Transverse colon (tissue), 4 donors: Measurements from ENCODE around the gene NCCRP1. TPM values are rescaled to one million over a fixed set of nuclear protein-coding genes. Genes with fewer than 3 reads are reported as not detected.

ENCODE experiments used
- DNase-seq: peaks from one replicate; pipeline ENCODE4 v3.0.0-alpha.2; 2019
- H3K27ac ChIP-seq, 4 donors: fragments of 200-600 bp; sonication (generic); 2 replicates each; pipeline ENCODE4 v1.5.1; 2016 to 2018; ENCODE audit warnings: inconsistent platforms in 4 of 4
- H3K27me3 ChIP-seq: fragments of 200-600 bp; sonication (generic); 2 replicates; pipeline ENCODE4 v1.5.1; 2017; ENCODE audit warnings: inconsistent platforms
- H3K36me3 ChIP-seq, 4 donors: fragments of 200-600 bp; sonication (generic); 2 replicates each; pipeline ENCODE4 v1.5.1; 2017 to 2019; ENCODE audit warnings: inconsistent platforms in 4 of 4
- H3K4me1 ChIP-seq, 4 donors: fragments of 200-600 bp; sonication (generic); 2 replicates each; pipeline ENCODE4 v1.5.1; 2017 to 2020; ENCODE audit warnings: inconsistent platforms in 4 of 4
- H3K4me3 ChIP-seq, 4 donors: fragments of 200-600 bp; sonication (generic); 1 replicate in 1 of 4; 2 replicates in 3 of 4; pipeline versions ENCODE4 v1.5.1 to v1.6.1; 2017 to 2019; ENCODE audit warnings: inconsistent platforms in 4 of 4
- H3K9me3 ChIP-seq, 2 donors: fragments of 200-600 bp; sonication (generic); 2 replicates each; pipeline ENCODE4 v1.5.1; 2017 to 2019; ENCODE audit warnings: inconsistent platforms in 2 of 2
- CTCF ChIP-seq, 5 experiments: fragments of 200-600 bp in 3 of 5; fragments of 450-650 bp in 2 of 5; sonication (generic) in 3 of 5; IDR thresholded peaks; 1 replicate in 2 of 5; 2 replicates in 3 of 5; pipeline ENCODE4 v1.5.1; 2016 to 2017; ENCODE audit warnings: antibody characterized with exemption in 5 of 5, inconsistent platforms in 3 of 5, mild to moderate bottlenecking in 2 of 5, moderate library complexity in 1 of 5
- EP300 ChIP-seq: sonication (generic); formaldehyde crosslinking; IDR thresholded peaks from one replicate; pipeline ENCODE4 v1.6.1; 2017; ENCODE audit warnings: antibody characterized with exemption, low read depth
- POLR2A ChIP-seq: fragments of 450-650 bp; IDR thresholded peaks from one replicate; pipeline ENCODE4 v1.6.1; 2016; ENCODE audit warnings: antibody characterized with exemption, mild to moderate bottlenecking, moderate library complexity
- POLR2AphosphoS5 ChIP-seq, 3 donors: sonication (generic); formaldehyde crosslinking; IDR thresholded peaks; one replicate each; pipeline ENCODE4 v1.6.1; 2016; ENCODE audit warnings: antibody characterized with exemption in 3 of 3
- WGBS, 2 donors: methylation state at CpG; one replicate each; pipeline ENCODE4 v1.1.5; 2018; ENCODE audit warnings: low coverage in 1 of 2; 5-methylcytosine and 5-hydroxymethylcytosine counted together
- in situ Hi-C, 4 donors: fragments of 200-750 bp; cut with MboI; loops; one replicate each; pipeline versions ENCODE4 v1.15.0 to v1.15.1; 2017; ENCODE audit warnings: low sequenced_read_pairs in 3 of 4, low pct_ligation_motif_present in 1 of 4, low pct_unique_long_range_greater_than_20kb in 1 of 4
- intact Hi-C: fragments of 100-400 bp; cut with DNase I; formaldehyde crosslinking; loops from one replicate; pipeline ENCODE4 v1.15.1; 2023; ENCODE audit warnings: low total_unique reads
- total RNA-seq, 4 donors: library from RNA; depleted of rRNA; stranded (reverse); fragments of >200 nt; gene quantifications; one replicate each; pipeline ENCODE4 v1.1.0, GENCODE V29; 2016

Gene NCCRP1
- total RNA-seq, 4 donors from 2014 or later = 0.14 to 3.0 (median 1.1) TPM; not detected in 1

DNA sequence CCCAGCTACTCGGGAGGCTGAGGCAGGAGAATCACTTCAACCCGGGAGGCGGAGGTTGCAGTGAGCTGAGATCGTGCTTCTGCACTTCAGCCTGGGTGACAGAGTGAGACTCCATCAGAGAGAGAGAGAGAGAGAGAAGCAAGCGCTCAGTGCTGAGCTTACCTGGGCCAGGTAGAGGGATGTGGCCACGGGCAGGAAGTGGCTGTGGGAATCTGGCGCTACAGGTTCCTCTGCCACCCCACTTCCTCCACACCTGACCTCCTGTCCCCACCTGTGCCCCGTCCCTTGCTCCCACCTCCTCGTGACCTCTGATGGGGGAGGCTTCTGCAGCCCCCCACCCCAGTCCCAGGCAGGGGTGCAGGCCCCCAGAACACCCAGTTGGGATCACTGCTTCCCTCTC, 1.0 kb upstream of the NCCRP1 start:
- no peak for TF ChIP-seq CTCF (IDR thresholded peaks at IDR 0.05)
- no peak for TF ChIP-seq EP300
- no peak for TF ChIP-seq POLR2AphosphoS5 (IDR thresholded peaks at IDR 0.05)
- TF ChIP-seq POLR2A = no peak
- DNase-seq = no peak
- WGBS, 2 donors = 29% methylated on average over 9 of the region's 9 CpGs; no CpG with 5 or more reads in 1 of the 2 donors
- Histone ChIP-seq H3K27me3 (peaks cover 80% of the 10 kb centered on the region), H3K27ac (no peak overlapping the region), H3K4me3 (no peak overlapping the region), H3K9me3 (no peaks in the 10 kb centered on the region), H3K4me1 (peaks cover 0 to 7% (median 3%) of the 10 kb centered on the region in 4 donors), H3K36me3 (no peaks in the 10 kb centered on the region)
- intact Hi-C loops (no loop called here), in situ Hi-C loops (loop anchor here in 1 of 4 donors (10.0 kb wide), 1 partner anchor 129 kb away; the partner anchor contains the start of gene LRFN1)

- Histone ChIP-seq H3K27ac (no peak overlapping the region), H3K4me3 (no peak overlapping the region), H3K36me3 (no peaks in the 10 kb centered on the region), H3K9me3 (no peaks in the 10 kb centered on the region), H3K27me3 (peaks cover 81% of the 10 kb centered on the region), H3K4me1 (peaks cover 0 to 7% (median 3%) of the 10 kb centered on the region in 4 donors)
- WGBS, 2 donors = 24% methylated on average over 7 of the region's 7 CpGs; no CpG with 5 or more reads in 1 of the 2 donors
- intact Hi-C loops (no loop called here), in situ Hi-C loops (loop anchor here in 1 of 4 donors (10.0 kb wide), 1 partner anchor 128 kb away; the partner anchor contains the start of gene LRFN1)
- TF ChIP-seq POLR2AphosphoS5 (IDR thresholded peaks at IDR 0.05) = no peak
- TF ChIP-seq POLR2A = no peak
- no peak for TF ChIP-seq CTCF (IDR thresholded peaks at IDR 0.05)
- no peak for TF ChIP-seq EP300
- no peak for DNase-seq
These were observed 444 bp upstream of the NCCRP1 start for GRCh38 chr19:39196320-39196719.

DNA sequence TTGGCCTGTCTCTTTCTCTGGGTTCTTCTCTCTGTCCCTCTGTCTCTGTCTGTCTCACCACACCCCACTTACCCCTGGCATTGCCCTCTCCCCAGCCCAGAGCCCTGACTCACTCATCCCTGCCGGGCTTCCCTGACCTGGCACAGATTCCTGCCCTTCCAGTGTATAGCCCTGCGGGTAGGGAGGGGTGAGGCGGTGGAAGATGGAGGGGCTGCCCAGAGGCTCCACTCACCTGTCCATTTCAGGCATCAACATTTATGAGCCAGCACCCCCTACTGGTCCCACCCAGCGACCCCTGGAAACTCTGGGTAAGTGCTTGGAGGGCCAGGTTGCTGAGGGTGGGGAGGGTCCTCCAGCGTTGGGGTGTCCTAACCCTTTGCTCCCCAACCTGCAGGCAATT, 1.0 kb downstream of the NCCRP1 start:
- Histone ChIP-seq H3K27me3 (peaks cover 93% of the 10 kb centered on the region), H3K9me3 (no peaks in the 10 kb centered on the region), H3K36me3 (no peaks in the 10 kb centered on the region), H3K4me1 (peaks cover 0 to 7% (median 3%) of the 10 kb centered on the region in 4 donors), H3K4me3 (no peak overlapping the region), H3K27ac (no peak overlapping the region)
- intact Hi-C loops = no loop called here
- no peak for TF ChIP-seq POLR2A
- TF ChIP-seq EP300 = no peak
- TF ChIP-seq CTCF (IDR thresholded peaks at IDR 0.05) = no peak
- no peak for TF ChIP-seq POLR2AphosphoS5 (IDR thresholded peaks at IDR 0.05)
- 38 to 100% methylated on average over 1 to 5 of the region's 5 CpGs for WGBS, 2 donors
- in situ Hi-C loops = loop anchor here in 1 of 4 donors (10.0 kb wide), 1 partner anchor 127 kb away; the partner anchor contains the start of gene LRFN1
- DNase-seq = no peak

GRCh38 chr19:39199025-39199424, 2.3 kb downstream of the NCCRP1 start:
- no peak for DNase-seq
- Histone ChIP-seq H3K27me3 (peaks cover 96% of the 10 kb centered on the region), H3K36me3 (no peaks in the 10 kb centered on the region), H3K4me3 (no peak overlapping the region), H3K9me3 (no peaks in the 10 kb centered on the region), H3K27ac (no peak overlapping the region), H3K4me1 (peaks cover 0 to 7% (median 3%) of the 10 kb centered on the region in 4 donors)
- 0 to 14% methylated on average over 3 to 9 of the region's 11 CpGs for WGBS, 2 donors
- in situ Hi-C loops (loop anchor here in 1 of 4 donors (10.0 kb wide), 1 partner anchor 126 kb away; the partner anchor contains the start of gene LRFN1), intact Hi-C loops (no loop called here)
- TF ChIP-seq POLR2AphosphoS5 (IDR thresholded peaks at IDR 0.05) (no peak), POLR2A (no peak), EP300 (no peak), CTCF (IDR thresholded peaks at IDR 0.05) (no peak)
